PFSK-1 (cell line): ENCODE measurements around the gene FEZF2.

Source experiments
- SIN3A ChIP-seq: IDR thresholded peaks from 2 replicates; pipeline ENCODE4 v1.6.1; 2012; ENCODE audit warnings: mild to moderate bottlenecking, low read length, moderate library complexity, borderline replicate concordance; ENCODE audit not compliant: insufficient read depth
- TAF1 ChIP-seq: IDR thresholded peaks from 2 replicates; pipeline ENCODE4 v1.6.1; 2012; ENCODE audit warnings: low read length, control low read depth, borderline replicate concordance; ENCODE audit not compliant: insufficient read depth
- TF ChIP-seq, protein P1 (sequence below), 2 experiments: IDR thresholded peaks; 2 replicates each; pipeline versions ENCODE4 v1.6.1 to v1.8.0; 2011 to 2012; ENCODE audit warnings: low read depth in 2 of 2, low read length in 2 of 2, control low read depth in 1 of 2, inconsistent platforms in 1 of 2, mild to moderate bottlenecking in 1 of 2, moderate library complexity in 1 of 2; ENCODE audit not compliant: insufficient read depth in 1 of 2

DNA sequence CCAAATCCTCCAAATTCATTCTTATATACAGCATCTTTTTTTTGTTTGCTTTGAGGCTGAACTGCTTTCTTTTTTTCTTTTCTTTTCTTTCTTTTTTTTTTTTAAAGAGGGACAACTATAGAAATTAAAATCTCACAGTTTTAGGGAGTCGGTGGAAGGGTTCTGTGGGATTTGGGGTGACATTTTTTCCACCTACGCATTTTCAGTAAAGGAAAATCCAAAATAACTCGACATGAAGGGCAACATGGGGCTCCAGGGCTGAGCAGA is 3.0 kb upstream of the FEZF2 start:
- TF ChIP-seq, protein P1, sequence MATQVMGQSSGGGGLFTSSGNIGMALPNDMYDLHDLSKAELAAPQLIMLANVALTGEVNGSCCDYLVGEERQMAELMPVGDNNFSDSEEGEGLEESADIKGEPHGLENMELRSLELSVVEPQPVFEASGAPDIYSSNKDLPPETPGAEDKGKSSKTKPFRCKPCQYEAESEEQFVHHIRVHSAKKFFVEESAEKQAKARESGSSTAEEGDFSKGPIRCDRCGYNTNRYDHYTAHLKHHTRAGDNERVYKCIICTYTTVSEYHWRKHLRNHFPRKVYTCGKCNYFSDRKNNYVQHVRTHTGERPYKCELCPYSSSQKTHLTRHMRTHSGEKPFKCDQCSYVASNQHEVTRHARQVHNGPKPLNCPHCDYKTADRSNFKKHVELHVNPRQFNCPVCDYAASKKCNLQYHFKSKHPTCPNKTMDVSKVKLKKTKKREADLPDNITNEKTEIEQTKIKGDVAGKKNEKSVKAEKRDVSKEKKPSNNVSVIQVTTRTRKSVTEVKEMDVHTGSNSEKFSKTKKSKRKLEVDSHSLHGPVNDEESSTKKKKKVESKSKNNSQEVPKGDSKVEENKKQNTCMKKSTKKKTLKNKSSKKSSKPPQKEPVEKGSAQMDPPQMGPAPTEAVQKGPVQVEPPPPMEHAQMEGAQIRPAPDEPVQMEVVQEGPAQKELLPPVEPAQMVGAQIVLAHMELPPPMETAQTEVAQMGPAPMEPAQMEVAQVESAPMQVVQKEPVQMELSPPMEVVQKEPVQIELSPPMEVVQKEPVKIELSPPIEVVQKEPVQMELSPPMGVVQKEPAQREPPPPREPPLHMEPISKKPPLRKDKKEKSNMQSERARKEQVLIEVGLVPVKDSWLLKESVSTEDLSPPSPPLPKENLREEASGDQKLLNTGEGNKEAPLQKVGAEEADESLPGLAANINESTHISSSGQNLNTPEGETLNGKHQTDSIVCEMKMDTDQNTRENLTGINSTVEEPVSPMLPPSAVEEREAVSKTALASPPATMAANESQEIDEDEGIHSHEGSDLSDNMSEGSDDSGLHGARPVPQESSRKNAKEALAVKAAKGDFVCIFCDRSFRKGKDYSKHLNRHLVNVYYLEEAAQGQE (IDR thresholded peaks at IDR 0.05; ENCODE audit: insufficient read depth in 1 of 2, low read depth in 2 of 2, low read length in 2 of 2): no peak
- TF ChIP-seq TAF1: no peak
- TF ChIP-seq SIN3A: no peak
